NCI-H446 treated with DMSO at 0.1 percent for 48 hours (cell line): ENCODE measurements around the gene PSENEN.
"Not testable (repeated sequence)": the region's sequence is repeated elsewhere in the genome, so short reads cannot be mapped to it uniquely, and the experiment has no call there.

Experiments
- DNase-seq: peaks from one replicate; lab custom pipeline; 2025; lab: John Stamatoyannopoulos, UW

Gene PSENEN

GRCh38 chr19:35718345-35719041 lies 27.0 kb upstream of the PSENEN start:
- DNase-seq: no peak

DNA sequence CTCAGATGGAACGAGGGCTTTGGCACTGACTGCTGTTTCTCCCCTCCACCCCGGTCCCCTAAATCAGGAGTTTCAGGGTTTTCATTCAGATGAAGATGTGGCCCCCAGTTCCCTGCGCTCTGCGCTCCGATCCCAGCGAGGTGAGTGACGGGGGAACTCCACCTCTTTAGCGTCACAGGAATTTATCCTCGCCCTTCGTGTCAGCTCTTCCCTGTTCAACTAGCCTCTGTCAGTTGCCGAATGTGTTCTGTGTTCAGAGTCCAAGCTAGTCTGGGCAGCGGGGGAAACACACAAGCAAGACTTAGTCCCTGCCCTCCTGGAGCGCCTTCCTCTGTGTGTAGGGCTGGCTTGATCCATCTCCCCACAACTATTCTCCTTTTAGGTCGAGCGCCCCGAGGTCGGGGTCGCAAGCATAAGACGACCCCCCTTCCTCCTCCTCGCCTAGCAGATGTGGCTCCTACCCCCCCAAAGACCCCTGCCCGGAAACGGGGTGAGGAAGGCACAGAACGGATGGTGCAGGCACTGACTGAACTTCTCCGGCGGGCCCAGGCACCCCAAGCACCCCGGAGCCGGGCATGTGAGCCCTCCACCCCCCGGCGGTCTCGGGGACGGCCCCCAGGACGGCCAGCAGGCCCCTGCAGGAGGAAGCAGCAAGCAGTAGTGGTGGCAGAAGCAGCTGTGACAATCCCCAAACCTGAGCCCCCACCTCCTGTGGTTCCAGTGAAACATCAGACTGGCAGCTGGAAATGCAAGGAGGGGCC lies 25.9 kb upstream of the PSENEN start:
- no peak for DNase-seq

DNA sequence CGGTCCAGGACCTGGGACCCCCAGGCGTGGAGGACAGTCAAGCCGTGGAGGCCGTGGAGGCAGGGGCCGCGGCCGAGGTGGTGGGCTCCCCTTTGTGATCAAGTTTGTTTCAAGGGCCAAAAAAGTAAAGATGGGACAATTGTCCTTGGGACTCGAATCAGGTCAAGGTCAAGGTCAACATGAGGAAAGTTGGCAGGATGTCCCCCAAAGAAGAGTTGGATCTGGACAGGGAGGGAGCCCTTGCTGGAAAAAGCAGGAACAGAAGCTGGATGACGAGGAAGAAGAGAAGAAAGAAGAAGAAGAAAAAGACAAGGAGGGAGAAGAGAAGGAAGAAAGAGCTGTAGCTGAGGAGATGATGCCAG lies 25.3 kb upstream of the PSENEN start:
- DNase-seq: no peak

DNA sequence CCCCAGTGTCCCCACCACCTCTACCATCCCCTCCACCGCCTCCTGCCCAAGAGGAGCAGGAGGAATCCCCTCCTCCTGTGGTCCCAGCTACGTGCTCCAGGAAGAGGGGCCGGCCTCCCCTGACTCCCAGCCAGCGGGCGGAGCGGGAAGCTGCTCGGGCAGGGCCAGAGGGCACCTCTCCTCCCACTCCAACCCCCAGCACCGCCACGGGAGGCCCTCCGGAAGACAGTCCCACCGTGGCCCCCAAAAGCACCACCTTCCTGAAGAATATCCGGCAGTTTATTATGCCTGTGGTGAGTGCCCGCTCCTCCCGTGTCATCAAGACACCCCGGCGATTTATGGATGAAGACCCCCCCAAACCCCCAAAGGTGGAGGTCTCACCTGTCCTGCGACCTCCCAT lies 24.8 kb upstream of the PSENEN start:
- no peak for DNase-seq

DNA sequence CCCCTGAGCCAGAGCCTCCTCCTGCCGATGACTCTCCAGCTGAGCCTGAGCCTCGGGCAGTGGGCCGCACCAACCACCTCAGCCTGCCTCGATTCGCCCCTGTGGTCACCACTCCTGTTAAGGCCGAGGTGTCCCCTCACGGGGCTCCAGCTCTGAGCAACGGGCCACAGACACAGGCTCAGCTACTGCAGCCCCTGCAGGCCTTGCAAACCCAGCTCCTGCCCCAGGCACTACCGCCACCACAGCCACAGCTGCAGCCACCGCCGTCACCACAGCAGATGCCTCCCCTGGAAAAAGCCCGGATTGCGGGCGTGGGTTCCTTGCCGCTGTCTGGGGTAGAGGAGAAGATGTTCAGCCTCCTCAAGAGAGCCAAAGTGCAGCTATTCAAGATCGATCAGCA lies 24.1 kb upstream of the PSENEN start:
- no peak for DNase-seq

- DNase-seq: no peak
Measured at GRCh38 chr19:35722461-35722860, 23.0 kb upstream of the PSENEN start.

GRCh38 chr19:35722897-35723296 lies 22.6 kb upstream of the PSENEN start:
- no peak for DNase-seq

DNA sequence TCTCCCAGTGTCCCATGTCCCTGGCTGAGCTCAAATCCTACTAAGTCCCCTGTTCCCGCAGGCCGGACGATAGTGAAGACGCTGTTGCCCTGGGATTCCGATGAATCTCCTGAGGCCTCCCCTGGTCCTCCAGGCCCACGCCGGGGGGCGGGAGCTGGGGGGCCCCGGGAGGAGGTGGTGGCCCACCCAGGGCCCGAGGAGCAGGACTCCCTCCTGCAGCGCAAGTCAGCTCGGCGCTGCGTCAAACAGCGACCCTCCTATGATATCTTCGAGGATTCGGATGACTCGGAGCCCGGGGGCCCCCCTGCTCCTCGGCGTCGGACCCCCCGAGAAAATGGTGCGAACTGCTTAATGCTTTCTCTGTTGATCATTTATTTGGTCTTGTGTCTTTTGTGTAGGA lies 21.8 kb upstream of the PSENEN start:
- no peak for DNase-seq

GRCh38 chr19:35724132-35724531 lies 21.3 kb upstream of the PSENEN start:
- DNase-seq: not testable (repeated sequence)

DNA sequence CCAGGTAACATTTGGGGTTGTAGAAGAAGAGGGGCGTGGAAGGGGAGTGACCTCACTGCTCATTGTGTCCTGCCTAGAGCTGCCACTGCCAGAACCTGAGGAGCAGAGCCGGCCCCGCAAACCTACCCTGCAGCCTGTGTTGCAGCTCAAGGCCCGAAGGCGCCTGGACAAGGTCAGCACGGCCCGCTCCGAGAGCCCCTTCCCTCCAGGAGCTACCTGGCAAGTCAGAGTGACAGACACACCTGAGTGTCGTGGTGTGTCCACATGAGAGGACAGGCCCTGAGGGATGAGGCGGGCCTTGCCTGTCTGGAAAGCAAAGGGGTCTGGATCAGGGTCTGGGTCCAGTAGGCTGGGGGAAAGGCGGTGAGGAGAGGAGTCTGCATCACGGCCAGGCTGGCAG lies 20.9 kb upstream of the PSENEN start:
- no peak for DNase-seq

- no peak for DNase-seq
Measured at GRCh38 chr19:35725216-35725861, 20.1 kb upstream of the PSENEN start.

- DNase-seq: no peak
Measured at GRCh38 chr19:35727053-35727955, 18.1 kb upstream of the PSENEN start.

DNA sequence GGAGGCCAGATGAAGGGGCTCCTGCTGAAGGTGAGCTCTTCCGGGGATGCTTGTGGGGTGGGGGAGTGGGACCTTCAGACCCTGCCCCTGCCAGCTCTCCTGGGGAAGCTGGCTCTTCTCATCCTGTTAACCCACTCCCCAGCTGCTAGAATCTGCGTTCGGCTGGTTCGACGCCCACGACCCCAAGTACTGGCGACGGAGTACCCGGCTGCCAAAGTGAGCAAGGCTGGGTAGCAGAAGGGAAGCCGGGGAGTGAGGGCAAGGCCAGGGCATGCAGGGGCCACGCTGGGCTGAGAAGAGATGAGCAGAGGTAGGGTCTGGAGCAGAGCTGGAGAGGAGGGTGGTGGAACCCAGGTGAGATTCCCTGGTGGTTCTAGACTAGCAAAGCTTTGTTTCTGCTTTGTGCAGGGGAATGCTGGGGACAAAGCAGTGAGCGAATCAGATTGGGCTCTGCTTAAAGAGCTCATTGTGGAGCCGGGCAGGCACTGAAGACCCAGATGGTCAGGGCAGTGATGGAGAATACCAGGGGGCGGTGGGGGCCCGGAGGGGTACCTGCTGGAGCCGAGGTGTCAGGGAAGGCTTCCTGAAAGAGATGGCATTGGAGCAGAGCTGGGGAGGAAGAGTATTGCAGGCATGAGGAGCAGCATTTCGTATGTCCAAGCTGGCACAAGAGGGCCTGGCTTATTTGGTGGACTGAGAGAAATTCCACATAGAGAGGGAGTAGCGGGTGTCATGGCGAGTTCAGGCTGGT lies 17.3 kb upstream of the PSENEN start:
- DNase-seq: no peak

GRCh38 chr19:35729021-35729420 lies 16.4 kb upstream of the PSENEN start:
- DNase-seq: no peak

- no peak for DNase-seq
Measured at GRCh38 chr19:35729763-35730162, 15.7 kb upstream of the PSENEN start.

DNA sequence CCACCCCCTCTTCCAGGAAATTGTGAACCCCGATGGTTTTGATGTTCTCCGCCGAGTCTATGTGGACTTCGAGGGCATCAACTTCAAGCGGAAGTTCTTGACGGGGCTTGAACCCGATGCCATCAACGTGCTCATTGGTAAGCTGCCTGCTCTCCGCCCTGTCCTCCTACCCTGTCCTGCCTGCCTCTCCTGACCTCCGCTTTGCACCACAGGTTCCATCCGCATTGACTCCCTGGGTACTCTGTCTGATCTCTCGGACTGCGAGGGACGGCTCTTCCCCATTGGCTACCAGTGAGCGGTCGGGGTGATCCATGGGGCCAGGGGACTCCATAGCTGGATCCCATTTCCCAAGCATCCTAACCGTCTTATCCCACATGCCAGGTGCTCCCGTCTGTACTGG lies 15.1 kb upstream of the PSENEN start:
- DNase-seq: no peak

GRCh38 chr19:35731353-35731752 lies 14.1 kb upstream of the PSENEN start:
- no peak for DNase-seq

- DNase-seq: no peak
Measured at GRCh38 chr19:35731779-35732405, 13.6 kb upstream of the PSENEN start.

GRCh38 chr19:35732540-35733179 lies 12.8 kb upstream of the PSENEN start:
- DNase-seq: no peak
